NCI-H524 treated with DMSO at 0.1 percent for 48 hours (cell line): ENCODE results near the gene CDT1.
A peak's percentile ranks its signal among the peaks of the same experiment; 100 is the strongest.
"Not testable (repeated sequence)": the region's sequence is repeated elsewhere in the genome, so short reads cannot be mapped to it uniquely, and the experiment has no call there.

Source experiments
- DNase-seq: peaks from one replicate; lab custom pipeline; 2025; lab: John Stamatoyannopoulos, UW

Gene CDT1

GRCh38 chr16:88768071-88768783 lies 35.4 kb upstream of the CDT1 start:
- DNase-seq, result peak; percentile 97

GRCh38 chr16:88769617-88770460 lies 33.8 kb upstream of the CDT1 start:
- no peak for DNase-seq

GRCh38 chr16:88770461-88771293 lies 32.9 kb upstream of the CDT1 start:
- peak; percentile 94 for DNase-seq

GRCh38 chr16:88771294-88771772 lies 32.3 kb upstream of the CDT1 start:
- no peak for DNase-seq

GRCh38 chr16:88771781-88772180 lies 31.8 kb upstream of the CDT1 start:
- DNase-seq, result not testable (repeated sequence)

GRCh38 chr16:88772871-88773811 lies 30.4 kb upstream of the CDT1 start:
- peak; percentile 76 for DNase-seq

GRCh38 chr16:88773812-88774291 lies 29.7 kb upstream of the CDT1 start:
- no peak for DNase-seq

- no peak for DNase-seq
These were observed 28.8 kb upstream of the CDT1 start for GRCh38 chr16:88774544-88775393.

- no peak for DNase-seq
These were observed 27.8 kb upstream of the CDT1 start for GRCh38 chr16:88775825-88776224.

GRCh38 chr16:88777471-88778270 lies 25.9 kb upstream of the CDT1 start:
- DNase-seq, result no peak

- no peak for DNase-seq
These were observed 25.4 kb upstream of the CDT1 start for GRCh38 chr16:88778271-88778525.

- no peak for DNase-seq
These were observed 25.0 kb upstream of the CDT1 start for GRCh38 chr16:88778541-88779065.

GRCh38 chr16:88779406-88780141 lies 24.0 kb upstream of the CDT1 start:
- no peak for DNase-seq

GRCh38 chr16:88780142-88781062 lies 23.2 kb upstream of the CDT1 start:
- no peak for DNase-seq

- no peak for DNase-seq
These were observed 22.2 kb upstream of the CDT1 start for GRCh38 chr16:88781140-88782077.
